HG02852 (cell line): Measurements from ENCODE around the gene TMEM204.

Experiments
- ATAC-seq: cut with Tn5 transposase; IDR thresholded peaks from one replicate; pipeline ENCODE4 v1.9.1; 2021; ENCODE audit warnings: mild to moderate bottlenecking, moderate library complexity; ENCODE audit not compliant: unreplicated experiment

The TMEM204 gene

GRCh38 chr16:1536601-1537000 is 3.1 kb downstream of the TMEM204 start:
- no peak for ATAC-seq

DNA sequence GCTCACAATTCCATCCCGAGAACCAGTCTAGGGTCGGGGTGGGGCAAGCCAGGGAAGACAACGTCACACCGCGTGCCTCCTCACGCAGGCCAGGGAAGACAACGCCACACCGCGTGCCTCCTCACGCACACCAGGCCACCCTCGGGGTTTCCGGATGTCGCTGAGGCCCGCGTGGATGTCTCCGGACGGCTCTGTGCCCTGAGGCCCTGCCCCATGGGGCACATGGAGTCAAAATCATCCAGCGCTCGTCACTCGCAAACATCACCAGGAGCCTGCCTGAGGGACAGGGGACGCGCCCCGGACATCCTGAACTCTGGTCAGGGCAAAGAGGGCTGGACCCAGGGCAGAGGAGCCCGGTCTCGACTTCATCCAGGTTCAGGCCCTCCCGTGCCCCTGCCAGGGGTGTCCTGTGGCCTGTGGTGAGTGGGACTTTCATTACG is 3.7 kb downstream of the TMEM204 start:
- ATAC-seq: no peak

GRCh38 chr16:1537763-1538289 is 4.4 kb downstream of the TMEM204 start:
- no peak for ATAC-seq

GRCh38 chr16:1538804-1539520 is 5.5 kb downstream of the TMEM204 start:
- no peak for ATAC-seq

DNA sequence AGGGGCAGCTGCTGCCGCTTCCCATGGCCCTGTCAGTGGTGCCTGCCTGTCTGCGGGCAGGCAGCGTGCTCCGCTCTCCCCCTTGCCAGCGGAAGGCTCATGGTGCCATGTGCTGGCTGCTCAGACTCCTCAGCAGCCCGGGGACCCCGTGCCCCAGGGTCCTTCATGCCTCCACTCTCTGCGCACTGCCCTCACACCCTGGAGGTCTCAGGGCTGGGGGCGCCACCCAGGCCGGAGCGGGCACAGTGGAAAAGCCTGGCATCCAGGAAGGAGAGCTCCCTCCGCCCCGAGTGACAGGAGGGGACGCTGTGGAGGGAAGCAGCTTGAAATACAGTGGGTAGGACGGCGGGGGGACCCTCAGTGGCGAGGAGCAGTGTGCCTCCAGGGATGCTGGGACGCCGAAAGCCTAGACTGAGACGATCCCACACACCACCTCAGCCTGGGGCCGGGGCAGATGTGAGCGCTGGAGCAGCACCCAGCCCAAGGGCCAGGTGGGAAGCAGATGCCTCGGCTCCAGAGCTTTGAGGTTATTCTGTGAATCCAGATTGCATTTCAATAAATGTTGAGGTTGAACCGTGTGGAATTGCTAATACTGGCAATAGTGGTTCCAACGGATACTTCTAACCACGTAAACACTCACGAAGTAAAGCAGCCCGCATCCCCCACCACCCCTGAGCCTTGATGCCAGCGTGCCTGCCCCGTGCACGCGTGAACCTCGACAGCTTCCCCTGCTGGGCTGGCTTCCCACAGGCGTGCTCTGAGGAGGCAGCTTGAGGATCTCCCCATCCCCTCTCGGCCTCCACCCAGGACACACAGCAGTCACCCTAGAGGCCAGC is 6.5 kb downstream of the TMEM204 start:
- ATAC-seq: no peak

DNA sequence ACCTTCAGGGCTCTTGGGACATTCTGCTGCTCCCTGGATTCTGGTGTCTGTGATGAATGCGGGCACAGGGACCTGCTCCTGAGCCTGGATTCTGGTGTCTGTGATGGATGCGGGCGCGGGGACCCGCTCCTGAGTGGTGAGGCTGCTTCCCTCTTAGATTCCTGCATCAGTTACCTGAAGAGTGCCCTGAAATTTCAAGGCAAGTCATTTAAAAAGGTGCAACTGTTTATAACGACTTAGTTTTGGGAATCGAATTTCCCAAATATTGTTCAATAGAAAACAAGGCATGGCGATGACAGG is 7.0 kb downstream of the TMEM204 start:
- no peak for ATAC-seq

- no peak for ATAC-seq
These were observed 8.1 kb downstream of the TMEM204 start for GRCh38 chr16:1541293-1542165.

DNA sequence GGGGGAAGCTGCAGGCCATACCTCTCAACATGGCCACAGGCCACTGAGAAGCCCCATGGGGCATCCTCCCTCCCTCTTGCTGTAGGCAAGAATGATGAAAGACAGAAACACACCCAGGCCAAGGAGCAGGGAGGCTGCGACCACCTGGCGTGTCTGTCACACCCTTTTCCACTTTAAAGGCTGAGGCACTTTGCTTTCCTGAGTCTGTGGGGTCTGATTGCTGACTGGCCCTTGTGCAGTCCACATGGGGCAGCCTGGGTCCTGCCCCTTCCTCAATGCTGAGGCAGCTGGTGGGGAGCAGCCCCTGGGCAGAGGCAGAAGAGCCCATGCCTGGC is 8.7 kb downstream of the TMEM204 start:
- ATAC-seq: no peak

GRCh38 chr16:1542533-1542932 is 9.1 kb downstream of the TMEM204 start:
- ATAC-seq: no peak

- no peak for ATAC-seq
These were observed 9.8 kb downstream of the TMEM204 start for GRCh38 chr16:1543085-1543896.

DNA sequence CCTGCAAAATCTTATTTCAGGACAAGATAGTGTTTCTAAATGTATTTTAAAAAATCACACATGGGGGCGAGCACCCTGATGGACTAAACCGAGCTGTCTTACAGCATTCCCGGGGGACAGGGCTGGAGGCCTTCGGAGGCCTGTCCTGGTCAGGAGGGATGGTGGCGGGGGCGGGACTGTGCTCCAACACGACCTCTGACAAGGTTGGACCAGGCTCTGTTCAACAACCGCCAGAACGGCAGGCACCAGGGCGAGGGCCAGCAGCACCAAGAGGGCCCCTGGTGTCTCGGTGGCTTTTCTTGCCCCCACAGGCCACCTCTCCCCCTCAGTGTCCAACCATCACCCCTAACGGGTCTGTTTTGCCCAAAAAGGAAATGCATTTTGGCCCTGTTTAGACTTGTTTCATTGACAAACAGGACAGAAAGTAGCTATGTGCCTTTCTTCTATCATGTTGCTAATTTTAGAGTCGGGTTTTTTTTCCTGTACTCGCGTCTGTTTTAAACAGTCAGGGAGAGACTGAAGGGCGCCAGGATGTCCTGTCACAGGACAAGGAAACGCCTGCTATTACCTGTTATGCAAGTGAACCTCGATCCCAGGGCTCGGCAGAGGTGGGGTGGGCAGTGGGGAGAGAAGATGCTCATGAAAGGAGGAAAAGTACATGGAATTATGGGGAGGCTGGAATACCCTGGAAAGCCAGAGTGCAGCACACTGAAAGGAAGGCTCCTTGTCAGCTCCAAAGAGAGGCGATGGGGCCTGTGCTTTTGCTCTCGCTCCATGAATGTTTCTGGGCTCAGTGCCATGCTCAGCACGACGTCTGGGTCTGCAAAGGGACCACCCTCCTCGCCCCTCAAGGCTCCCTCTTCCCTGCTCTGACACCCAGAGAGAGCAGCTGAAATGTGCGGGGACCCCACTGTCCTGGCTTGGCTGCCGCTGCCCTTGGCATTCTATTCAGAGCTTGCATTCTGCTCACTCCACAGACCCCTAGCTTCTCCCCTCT is 11.9 kb downstream of the TMEM204 start:
- ATAC-seq: no peak

DNA sequence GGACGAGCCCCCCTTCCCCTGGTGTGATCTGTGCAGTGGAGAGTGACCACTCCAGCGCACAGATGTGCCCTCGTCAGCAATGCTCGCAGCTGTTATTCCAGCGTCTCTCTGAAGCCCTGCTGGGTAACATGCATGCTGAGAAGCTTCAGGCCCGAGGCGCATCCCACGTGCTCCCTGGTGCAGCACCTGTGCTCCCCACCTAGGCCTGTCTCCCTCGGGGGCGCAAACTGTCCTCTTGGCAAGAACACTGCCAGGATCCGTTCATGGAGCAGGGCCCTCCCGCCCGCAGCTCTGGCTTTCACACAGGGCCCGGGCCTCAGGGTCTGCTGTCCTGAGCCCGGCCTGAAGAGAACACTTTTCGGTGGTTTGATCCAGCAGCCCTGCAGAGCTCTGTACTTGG is 13.0 kb downstream of the TMEM204 start:
- no peak for ATAC-seq

- no peak for ATAC-seq
These were observed 14.8 kb downstream of the TMEM204 start for GRCh38 chr16:1548233-1548632.

DNA sequence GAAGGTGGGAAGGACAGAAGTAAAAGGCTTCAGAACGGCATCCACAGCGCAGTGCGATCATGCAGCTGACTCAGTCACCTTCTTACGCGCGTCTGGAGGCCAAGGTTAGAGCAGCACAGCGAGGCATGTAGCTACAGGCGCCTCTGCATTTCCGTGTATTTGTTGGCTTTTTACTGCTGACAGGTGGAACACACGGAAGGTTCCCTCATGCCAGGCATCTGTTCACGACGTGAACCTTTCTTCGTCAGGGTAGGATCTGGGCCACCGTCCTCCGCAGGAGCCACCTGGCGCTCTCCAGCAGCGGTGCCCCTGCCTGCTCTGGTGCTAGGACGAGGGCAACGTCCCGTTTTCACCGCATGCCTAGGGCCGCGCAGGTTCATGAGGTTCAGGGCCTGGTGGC is 15.3 kb downstream of the TMEM204 start:
- no peak for ATAC-seq

DNA sequence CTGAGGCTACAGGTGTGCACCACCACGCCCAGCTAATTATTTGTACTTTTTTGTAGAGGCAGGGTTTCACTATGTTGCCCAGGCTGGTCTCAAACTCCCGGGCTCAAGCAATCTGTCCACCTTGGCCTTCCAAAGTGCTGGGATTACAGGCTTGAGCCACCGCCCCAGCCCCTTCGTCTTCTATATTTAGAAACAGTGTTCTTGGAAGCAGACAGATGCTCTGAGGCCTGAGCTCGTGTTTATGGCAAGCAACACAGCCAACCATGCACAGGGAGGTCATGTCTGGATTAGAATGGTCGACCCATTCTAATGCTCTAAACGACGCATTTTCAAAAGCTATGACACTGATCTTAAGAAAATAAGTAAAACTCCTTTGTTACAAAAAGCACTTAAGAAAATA is 16.6 kb downstream of the TMEM204 start:
- no peak for ATAC-seq

DNA sequence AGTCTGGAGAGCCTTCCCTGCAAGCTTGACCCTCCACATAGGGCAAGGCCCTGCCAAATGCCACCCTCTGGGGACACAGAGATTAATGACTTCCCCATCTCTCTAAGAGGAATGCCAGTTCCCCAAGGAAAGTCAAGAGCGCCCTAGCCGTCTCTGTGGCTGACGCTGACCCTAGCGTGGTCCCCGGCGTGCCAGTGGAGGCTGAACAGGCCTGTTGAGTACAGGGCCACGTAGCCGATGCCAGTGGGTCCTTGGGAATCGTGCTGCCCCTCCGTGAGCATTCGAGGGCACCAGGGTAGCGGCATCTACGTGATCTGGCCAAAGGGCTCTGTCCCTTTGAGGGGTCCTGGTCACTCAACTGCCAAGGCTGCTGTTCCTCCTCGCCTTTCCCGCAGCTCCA is 17.2 kb downstream of the TMEM204 start:
- ATAC-seq: no peak

DNA sequence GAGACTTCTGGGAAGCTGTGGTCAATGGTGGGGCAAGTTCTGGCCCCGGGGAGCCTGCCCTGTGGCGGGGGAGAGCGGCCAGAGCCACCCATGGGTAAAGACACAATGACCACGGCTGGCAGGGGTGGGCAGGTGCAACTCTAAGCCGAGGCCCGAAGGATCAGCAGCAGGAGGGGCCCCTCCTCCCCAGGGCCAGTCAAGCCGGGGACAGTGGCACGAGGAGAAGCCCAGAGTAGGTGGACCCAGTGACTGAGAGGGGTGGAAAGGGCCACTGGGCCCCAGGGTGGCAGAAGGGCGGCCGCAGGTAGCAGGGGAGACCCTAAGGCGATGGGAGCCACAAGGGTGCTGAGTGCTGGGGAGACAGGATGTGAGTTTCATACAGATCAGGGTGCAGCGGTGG is 17.7 kb downstream of the TMEM204 start:
- no peak for ATAC-seq

DNA sequence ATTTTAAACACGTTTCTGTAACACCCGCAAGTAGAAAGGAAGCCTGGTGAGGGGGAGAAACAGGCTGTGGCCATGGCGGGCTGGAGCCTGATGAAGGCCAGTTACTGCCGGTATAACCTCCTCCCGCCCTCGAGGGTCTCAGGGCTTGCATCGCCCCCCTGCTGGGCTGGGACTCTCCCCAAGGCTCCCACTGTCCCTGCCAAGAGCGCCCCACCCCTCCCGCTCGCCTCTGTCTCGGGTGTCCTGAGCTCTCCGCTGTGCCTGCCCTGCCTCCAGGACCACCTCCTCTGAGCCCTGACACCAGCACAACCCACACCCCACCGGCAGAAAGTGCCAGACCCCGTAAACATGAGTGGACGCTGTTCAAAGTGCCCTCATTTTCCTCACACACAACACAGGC is 18.7 kb downstream of the TMEM204 start:
- ATAC-seq: no peak
